CD1c-positive myeloid dendritic cell (primary cell): ENCODE measurements around the gene TAF11L5.
"Not testable (repeated sequence)": the region's sequence is repeated elsewhere in the genome, so short reads cannot be mapped to it uniquely, and the experiment has no call there.

Experiments used
- DNase-seq: peaks from one replicate; pipeline ENCODE4 v3.0.0-alpha.2; 2016; ENCODE audit errors: extremely low spot score

Gene TAF11L5

DNA sequence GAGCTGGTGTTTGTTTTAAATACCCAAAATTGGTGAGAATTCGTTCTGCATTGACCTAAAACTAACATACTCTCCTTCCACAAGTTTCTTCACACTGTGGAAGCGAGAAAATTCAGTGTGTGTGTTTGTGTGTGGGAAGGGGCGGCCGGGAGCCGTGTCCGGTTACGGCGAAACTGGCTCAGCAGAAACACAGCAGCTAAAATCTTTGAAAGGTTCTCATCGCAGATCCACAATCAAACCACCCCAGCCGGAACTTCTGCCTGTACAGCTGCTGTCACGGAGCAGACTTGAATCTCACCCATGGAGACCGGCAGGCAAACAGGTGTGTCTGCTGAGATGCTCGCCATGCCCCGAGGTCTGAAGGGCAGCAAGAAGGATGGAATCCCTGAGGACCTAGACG lies at the start of gene TAF11L5:
TAF11L5 (plus strand) TSS at position 301 of the 400 bp plus-strand sequence.
- not testable (repeated sequence) for DNase-seq

DNA sequence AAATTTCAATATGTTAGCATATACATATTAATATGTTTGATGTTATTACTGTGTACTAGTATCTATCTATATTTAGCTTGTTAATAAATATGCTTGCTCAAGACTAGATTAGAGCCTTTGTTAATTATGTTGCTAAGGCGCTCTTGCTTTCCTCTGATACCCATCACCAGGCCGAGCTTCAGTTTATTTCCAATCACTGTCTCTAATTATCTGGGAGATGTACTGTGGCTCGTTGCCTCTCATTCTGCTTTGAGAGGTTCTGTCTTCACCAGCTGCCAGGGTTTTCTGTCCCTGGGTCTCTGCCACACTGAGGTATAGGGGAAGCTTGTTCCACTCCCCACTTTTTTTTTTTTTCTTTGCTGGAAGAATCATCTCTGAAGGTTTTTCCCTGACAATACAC lies 48.0 kb upstream of the TAF11L5 start:
- DNase-seq = no peak

DNA sequence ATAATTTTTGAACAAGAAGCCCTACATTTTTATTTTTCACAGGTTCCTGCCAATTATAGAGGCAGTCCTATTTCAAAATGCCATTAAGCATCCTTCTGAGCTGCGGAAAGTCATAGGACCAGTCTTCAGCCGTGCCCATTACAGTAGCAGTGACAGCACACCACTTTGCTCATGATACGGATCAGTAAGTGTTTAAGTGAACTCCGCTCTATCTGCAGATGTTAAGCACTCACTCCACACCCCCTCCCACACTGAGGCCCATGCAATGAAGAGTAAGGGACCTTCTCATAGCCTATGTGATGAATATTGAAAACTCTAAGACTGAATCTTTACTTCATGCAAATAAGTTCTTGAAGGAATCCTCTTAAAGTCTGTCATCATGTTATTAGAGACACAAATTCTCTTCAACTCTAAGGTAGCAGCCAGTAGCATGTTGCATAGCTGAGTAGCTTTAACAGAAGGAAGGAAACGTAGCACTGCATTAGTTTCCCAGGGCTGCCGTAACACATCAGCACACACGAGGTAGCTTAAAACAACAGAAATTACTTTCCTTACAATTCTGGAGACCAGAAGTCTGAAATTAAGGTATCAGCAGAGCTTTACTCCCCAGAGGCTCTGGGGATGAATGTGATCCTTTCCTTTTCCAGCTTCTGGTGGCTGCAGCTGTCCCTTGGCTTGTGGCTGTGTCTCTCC lies 47.3 kb upstream of the TAF11L5 start:
- DNase-seq = no peak

DNA sequence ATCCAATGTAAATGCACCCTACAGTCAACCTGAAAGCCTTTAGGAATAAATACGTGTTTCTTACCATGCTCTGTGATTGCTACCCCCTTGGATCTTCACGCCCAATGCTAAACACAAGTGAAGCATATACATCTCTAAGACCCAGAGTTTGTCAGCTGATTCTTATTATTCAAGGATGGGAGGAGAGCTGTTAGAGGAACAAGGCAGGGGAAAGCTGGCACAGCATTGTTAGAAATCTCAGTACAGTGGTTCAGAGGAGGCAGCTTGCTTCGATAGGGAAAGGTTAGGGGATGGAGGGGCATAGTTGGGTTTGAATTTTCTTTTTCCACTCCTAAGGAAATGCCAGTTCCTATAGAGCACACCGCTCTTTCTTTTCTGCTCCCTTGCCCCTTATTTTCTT lies 43.7 kb upstream of the TAF11L5 start:
- no peak for DNase-seq

DNA sequence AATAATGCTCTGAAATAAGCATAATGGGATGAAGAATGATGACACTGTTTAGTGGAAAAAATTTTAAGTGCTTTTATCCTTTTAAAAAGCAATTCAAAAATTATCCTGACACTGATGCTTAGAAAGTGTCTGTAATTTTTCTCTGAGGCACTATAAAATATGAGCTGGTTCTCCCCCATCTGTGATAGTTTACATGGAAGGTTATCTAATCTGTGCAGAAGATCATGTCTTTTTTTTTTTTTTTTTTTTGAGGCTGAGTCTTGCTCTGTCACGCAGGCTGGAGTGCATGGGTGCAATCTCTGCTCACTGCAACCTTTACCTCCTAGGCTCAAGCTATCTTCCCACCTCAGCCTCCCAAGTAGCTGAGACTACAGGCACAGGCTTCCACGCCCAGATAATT lies 42.2 kb upstream of the TAF11L5 start:
- no peak for DNase-seq

DNA sequence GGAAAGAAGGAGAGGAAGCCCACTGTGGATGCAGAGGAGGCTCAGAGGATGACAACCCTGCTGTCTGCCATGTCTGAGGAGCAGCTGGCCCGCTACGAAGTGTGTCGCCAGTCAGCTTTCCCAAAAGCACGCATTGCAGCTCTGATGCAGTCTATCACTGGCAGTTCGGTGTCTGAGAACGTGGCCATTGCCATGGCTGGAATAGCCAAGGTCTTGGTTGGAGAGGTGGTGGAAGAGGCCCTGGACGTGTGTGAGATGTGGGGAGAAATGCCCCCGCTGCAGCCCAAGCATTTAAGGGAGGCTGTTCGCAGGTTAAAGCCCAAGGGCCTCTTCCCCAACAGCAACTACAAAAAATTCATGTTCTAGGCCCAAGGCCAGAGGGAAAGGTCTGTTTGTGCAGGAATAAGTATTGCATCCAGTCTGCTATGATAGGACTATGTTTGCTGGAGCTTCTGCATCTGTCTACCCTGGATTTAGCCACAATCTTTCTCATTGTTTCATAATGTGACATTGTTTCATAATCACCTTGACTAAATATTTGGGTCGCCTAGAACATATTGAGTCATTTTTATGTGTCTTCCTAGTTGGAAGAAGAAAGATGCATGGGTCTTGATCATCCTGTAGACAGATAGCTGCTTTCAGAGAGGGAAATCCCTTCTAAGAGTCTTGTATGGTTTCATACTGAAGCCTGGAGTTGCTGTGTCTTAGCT lies 38.4 kb upstream of the TAF11L5 start:
- not testable (repeated sequence) for DNase-seq

DNA sequence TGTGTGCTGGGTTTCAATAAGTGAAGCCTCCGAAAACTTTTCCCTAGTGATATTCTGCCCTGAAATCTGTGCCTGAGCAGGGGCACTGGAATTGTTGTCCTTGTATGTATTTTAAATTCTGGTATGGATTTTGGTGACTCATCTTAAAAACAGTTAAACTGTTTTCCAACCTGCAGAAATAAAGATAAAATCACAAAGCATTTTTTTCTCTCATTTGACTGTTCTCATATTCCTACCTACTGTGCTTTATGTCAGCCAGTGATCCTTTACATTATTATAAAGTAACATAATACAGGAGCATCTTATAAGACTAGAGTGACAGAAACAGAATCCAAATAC lies 37.9 kb upstream of the TAF11L5 start:
- no peak for DNase-seq

DNA sequence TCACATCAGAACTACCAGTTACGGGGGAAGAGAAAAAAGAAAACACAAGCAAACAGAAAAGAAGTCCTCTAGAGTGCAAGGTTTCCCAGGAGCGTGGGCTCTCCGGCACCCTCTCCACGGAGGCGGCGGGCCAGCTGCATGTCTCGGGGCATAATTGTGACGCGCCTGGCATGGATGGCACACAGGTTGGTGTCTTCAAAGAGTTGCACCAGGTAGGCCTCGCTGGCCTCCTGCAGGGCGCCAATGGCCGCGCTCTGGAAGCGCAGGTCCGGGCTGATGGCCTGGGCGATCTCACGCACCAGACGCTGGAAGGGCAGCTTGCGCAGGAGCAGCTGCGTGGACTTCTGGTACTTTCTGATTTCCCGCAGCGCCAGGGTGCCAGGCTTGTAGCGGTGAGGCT lies 33.8 kb upstream of the TAF11L5 start:
- not testable (repeated sequence) for DNase-seq

DNA sequence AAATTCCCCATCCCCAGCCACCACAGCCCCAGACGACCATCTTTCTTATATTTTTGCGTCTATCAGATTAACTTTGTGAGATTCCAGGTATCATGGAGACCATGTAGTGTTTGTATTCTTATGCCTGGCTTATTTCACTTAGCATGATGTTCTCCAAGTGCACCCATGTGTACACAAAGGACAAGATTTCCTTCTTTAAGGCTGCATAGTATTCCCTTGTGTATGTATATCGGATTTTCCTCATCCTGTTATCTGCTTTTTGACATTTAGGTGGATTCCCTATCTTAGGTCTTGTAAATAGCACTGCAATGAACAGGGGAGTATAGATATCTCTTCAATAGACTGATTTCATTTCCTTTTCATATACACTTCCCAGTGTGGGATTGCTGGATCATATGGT lies 32.3 kb upstream of the TAF11L5 start:
- DNase-seq = no peak

DNA sequence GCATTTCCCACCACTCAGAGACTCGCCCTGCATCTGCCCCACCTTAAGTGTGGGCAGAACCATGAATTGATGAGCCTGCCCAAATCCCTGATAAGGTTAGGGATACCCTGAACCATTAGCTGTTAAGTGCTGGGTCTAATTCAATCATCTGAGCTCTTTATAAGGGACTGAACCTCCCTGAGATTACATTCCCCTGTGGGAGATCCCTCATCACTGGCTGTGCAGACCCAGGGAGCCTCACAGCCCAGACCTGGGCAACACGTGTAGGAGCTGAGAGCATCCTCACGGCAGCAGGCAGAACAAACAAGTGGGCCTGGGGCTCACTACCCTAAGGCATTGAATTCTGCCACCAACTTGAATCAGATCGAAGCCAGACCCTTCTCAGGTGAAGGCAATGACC lies 27.6 kb upstream of the TAF11L5 start:
- DNase-seq = no peak

DNA sequence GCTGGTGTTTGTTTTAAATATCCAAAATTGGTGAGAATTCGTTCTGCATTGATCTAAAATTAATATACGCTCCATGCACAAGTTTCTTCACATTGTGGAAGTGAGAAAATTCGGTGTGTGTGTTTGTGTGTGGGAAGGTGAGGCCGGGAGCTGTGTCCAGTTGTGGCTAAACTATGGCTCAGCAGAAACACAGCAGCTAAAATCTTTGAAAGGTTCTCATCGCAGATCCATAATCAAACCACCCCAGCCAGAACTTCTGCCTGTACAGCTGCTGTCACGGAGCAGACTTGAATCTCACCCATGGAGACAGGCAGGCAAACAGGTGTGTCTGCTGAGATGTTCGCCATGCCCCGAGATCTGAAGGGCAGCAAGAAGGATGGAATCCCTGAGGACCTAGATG lies 27.1 kb upstream of the TAF11L5 start, which contains the start of gene TAF11L2:
TAF11L2 (plus strand) TSS at position 301 of the 400 bp plus-strand sequence.
- not testable (repeated sequence) for DNase-seq

DNA sequence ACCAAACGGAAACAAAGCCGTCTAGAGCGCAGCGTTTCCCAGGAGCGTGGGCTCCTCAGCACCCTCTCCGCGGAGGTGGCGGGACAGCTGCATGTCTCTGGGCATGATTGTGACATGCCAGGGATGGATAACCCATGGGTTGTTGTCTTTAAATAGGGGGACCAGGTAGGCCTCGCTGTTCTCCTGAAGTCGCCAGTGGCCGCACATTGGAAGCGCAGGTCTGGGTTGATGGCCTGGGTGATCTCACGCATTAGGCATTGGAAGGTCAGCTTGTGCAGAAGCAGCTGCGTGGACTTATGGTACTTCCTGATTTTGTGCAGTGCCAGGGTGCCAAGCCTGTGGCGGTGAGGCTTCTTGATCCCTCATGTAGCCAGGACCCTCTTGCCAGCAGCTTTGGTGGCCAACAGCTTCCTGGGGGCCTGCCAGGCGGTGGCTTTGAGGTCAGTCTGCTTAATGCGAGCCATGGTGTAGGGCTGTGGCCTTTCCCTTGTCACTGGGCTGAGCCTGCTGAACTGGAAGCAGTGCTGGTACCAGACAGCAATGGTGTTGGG lies 13.2 kb upstream of the TAF11L5 start:
- no peak for DNase-seq

DNA sequence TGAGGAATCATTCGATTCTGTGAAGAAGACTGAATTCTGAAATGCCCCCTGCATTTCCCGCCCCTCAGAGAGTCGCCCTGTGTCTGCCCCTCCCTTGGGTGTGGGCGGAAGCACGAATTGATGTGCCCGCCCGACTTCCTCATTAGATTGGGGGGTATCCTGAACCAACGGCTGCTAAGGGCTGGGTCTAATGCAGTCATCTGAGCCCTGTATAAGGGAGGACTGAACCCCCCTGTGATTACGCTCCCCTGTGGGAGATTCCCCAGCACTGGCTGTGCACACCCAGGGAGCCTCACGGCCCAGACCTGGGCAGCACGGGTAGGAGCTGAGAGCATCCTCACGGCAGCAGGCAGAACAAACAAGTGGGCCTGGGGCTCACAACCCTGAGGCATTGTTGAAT lies 7.5 kb upstream of the TAF11L5 start:
- DNase-seq = not testable (repeated sequence)

DNA sequence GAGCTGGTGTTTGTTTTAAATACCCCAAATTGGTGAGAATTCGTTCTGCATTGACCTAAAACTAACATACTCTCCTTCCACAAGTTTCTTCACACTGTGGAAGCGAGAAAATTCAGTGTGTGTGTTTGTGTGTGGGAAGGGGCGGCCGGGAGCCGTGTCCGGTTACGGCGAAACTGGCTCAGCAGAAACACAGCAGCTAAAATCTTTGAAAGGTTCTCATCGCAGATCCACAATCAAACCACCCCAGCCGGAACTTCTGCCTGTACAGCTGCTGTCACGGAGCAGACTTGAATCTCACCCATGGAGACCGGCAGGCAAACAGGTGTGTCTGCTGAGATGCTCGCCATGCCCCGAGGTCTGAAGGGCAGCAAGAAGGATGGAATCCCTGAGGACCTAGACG lies 7.0 kb upstream of the TAF11L5 start, which contains the start of gene TAF11L3:
TAF11L3 (plus strand) TSS at position 301 of the 400 bp plus-strand sequence.
- not testable (repeated sequence) for DNase-seq

DNA sequence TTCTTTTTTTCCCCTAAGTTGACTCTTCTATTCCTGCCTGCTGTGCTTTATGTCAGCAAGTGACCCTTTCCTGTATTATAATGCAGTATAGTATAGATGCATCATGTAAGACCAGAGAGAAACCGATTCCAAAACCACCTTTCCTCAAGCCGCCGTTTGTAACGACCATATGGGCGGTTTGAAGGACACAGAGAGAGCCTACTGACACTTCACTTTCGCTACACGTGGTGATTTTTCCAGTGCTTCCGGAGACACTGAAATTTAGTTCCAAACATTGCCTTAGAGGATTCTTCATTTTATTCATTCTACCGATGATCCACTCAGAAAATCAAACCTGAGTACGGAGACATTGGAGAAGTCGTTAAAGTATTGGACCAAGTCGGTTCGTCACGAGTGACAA lies 5.5 kb upstream of the TAF11L5 start:
- not testable (repeated sequence) for DNase-seq

DNA sequence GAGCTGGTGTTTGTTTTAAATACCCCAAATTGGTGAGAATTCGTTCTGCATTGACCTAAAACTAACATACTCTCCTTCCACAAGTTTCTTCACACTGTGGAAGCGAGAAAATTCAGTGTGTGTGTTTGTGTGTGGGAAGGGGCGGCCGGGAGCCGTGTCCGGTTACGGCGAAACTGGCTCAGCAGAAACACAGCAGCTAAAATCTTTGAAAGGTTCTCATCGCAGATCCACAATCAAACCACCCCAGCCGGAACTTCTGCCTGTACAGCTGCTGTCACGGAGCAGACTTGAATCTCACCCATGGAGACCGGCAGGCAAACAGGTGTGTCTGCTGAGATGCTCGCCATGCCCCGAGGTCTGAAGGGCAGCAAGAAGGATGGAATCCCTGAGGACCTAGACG lies 3.5 kb upstream of the TAF11L5 start, which contains the start of gene TAF11L4:
TAF11L4 (plus strand) TSS at position 301 of the 400 bp plus-strand sequence.
- not testable (repeated sequence) for DNase-seq

DNA sequence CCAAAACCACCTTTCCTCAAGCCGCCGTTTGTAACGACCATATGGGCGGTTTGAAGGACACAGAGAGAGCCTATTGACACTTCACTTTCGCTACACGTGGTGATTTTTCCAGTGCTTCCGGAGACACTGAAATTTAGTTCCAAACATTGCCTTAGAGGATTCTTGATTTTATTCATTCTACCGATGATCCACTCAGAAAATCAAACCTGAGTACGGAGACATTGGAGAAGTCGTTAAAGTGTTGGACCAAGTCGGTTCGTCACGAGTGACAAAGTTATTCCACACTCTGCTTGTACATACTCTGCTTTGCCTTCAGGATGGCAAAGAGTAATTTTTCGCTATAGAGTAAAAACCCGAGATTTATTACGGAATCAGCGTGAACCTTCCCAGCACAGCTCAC lies 1.5 kb downstream of the TAF11L5 start:
- not testable (repeated sequence) for DNase-seq

DNA sequence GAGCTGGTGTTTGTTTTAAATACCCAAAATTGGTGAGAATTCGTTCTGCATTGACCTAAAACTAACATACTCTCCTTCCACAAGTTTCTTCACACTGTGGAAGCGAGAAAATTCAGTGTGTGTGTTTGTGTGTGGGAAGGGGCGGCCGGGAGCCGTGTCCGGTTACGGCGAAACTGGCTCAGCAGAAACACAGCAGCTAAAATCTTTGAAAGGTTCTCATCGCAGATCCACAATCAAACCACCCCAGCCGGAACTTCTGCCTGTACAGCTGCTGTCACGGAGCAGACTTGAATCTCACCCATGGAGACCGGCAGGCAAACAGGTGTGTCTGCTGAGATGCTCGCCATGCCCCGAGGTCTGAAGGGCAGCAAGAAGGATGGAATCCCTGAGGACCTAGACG lies 3.3 kb downstream of the TAF11L5 start, which contains the start of gene TAF11L6:
TAF11L6 (plus strand) TSS at position 301 of the 400 bp plus-strand sequence.
- not testable (repeated sequence) for DNase-seq
